Measurements from ENCODE around the gene PRODH2. TPM values are rescaled to one million over a fixed set of nuclear protein-coding genes. Genes with fewer than 3 reads are reported as not detected.

The PRODH2 gene
- total and polyA plus RNA-seq, 12 donors: 0.07 to 0.46 TPM; not detected in 10

Other genes with a start within 250 kb of the PRODH2 start
- gene ATP4A, start 249.2 kb downstream of the PRODH2 start, total RNA-seq: 10 to 100 TPM in 3 of 9 donors, 1 to 10 TPM in 6; 2.2 to 60.4 (median 7.3) TPM
- 10 to 100 TPM in 1 of 3 donors, 1 to 10 TPM in 2; 6.5 to 63.5 (median 7.6) TPM for gene ATP4A, start 249.2 kb downstream of the PRODH2 start, polyA plus RNA-seq
- gene PMIS2, start 226.7 kb downstream of the PRODH2 start, total RNA-seq: under 1 TPM in 2 of 9 donors, not detected in 7; 0.61 to 0.81 TPM
- not detected for gene PMIS2, start 226.7 kb downstream of the PRODH2 start, polyA plus RNA-seq
- gene HAUS5, start 200.1 kb downstream of the PRODH2 start, total RNA-seq: 10 to 100 TPM in 5 of 9 donors, 1 to 10 TPM in 4; 6.2 to 22.4 (median 10.3) TPM
- 10 to 100 TPM in 2 of 3 donors, 1 to 10 TPM in 1; 5.2 to 38.2 (median 20.7) TPM for gene HAUS5, start 200.1 kb downstream of the PRODH2 start, polyA plus RNA-seq
- gene RBM42, start 183.8 kb downstream of the PRODH2 start, total RNA-seq: 10 to 100 TPM; 42.6 to 92.9 (median 74.6) TPM
- 100 to 1,000 TPM in 1 of 3 donors, 10 to 100 TPM in 2; 23.9 to 107 (median 80.7) TPM for gene RBM42, start 183.8 kb downstream of the PRODH2 start, polyA plus RNA-seq
- gene ETV2, start 171.1 kb downstream of the PRODH2 start, total RNA-seq: 1 to 10 TPM in 6 of 9 donors, under 1 TPM in 1, not detected in 2; 0.96 to 2.6 (median 2.1) TPM
- 1 to 10 TPM in 2 of 3 donors, under 1 TPM in 1; 0.38 to 5.3 (median 5.0) TPM for gene ETV2, start 171.1 kb downstream of the PRODH2 start, polyA plus RNA-seq
- gene COX6B1, start 164.5 kb downstream of the PRODH2 start, total RNA-seq: 100 to 1,000 TPM; 289 to 694 (median 493) TPM
- gene COX6B1, start 164.5 kb downstream of the PRODH2 start, polyA plus RNA-seq: 1,000 to 10,000 TPM in 2 of 3 donors, 100 to 1,000 TPM in 1; 626 to 1,985 (median 1,187) TPM
- not detected for gene UPK1A, start 146.3 kb downstream of the PRODH2 start, total RNA-seq
- 1 to 10 TPM in 1 of 3 donors, not detected in 2; 1.2 TPM for gene UPK1A, start 146.3 kb downstream of the PRODH2 start, polyA plus RNA-seq
- under 1 TPM in 1 of 9 donors, not detected in 8; 0.38 TPM for gene ZBTB32, start 108.3 kb downstream of the PRODH2 start, total RNA-seq
- gene ZBTB32, start 108.3 kb downstream of the PRODH2 start, polyA plus RNA-seq: under 1 TPM in 2 of 3 donors, not detected in 1; 0.27 to 0.40 TPM
- 10 to 100 TPM in 8 of 9 donors, 1 to 10 TPM in 1; 6.6 to 41.8 (median 19.8) TPM for gene KMT2B, start 94.8 kb downstream of the PRODH2 start, total RNA-seq
- gene KMT2B, start 94.8 kb downstream of the PRODH2 start, polyA plus RNA-seq: 10 to 100 TPM; 10.1 to 97.3 (median 70.3) TPM
- 10 to 100 TPM in 6 of 9 donors, 1 to 10 TPM in 3; 4.9 to 35.3 (median 13.8) TPM for gene IGFLR1, start 70.4 kb downstream of the PRODH2 start, total RNA-seq
- 10 to 100 TPM in 2 of 3 donors, 1 to 10 TPM in 1; 5.3 to 32.3 (median 21.5) TPM for gene IGFLR1, start 70.4 kb downstream of the PRODH2 start, polyA plus RNA-seq
- gene U2AF1L4, start 67.4 kb downstream of the PRODH2 start, total RNA-seq: 10 to 100 TPM; 14.8 to 55.0 (median 32.7) TPM
- gene U2AF1L4, start 67.4 kb downstream of the PRODH2 start, polyA plus RNA-seq: 100 to 1,000 TPM in 2 of 3 donors, 10 to 100 TPM in 1; 30.3 to 255 (median 104) TPM
- 100 to 1,000 TPM in 1 of 9 donors, 10 to 100 TPM in 8; 29.5 to 149 (median 71.0) TPM for gene PSENEN, start 67.2 kb downstream of the PRODH2 start, total RNA-seq
- gene PSENEN, start 67.2 kb downstream of the PRODH2 start, polyA plus RNA-seq: 100 to 1,000 TPM in 2 of 3 donors, 10 to 100 TPM in 1; 93.1 to 230 (median 174) TPM
- gene LIN37, start 64.3 kb downstream of the PRODH2 start, total RNA-seq: 10 to 100 TPM in 8 of 9 donors, 1 to 10 TPM in 1; 6.0 to 28.2 (median 12.5) TPM
- gene LIN37, start 64.3 kb downstream of the PRODH2 start, polyA plus RNA-seq: 100 to 1,000 TPM in 1 of 3 donors, 10 to 100 TPM in 2; 11.3 to 137 (median 75.9) TPM
- gene HSPB6, start 55.8 kb downstream of the PRODH2 start, total RNA-seq: 100 to 1,000 TPM in 7 of 9 donors, 10 to 100 TPM in 2; 21.1 to 431 (median 164) TPM
- gene HSPB6, start 55.8 kb downstream of the PRODH2 start, polyA plus RNA-seq: 100 to 1,000 TPM; 524 to 932 (median 718) TPM
- gene PROSER3, start 54.7 kb downstream of the PRODH2 start, total RNA-seq: 10 to 100 TPM in 5 of 9 donors, 1 to 10 TPM in 4; 4.4 to 18.5 (median 10.2) TPM
- gene PROSER3, start 54.7 kb downstream of the PRODH2 start, polyA plus RNA-seq: 10 to 100 TPM in 2 of 3 donors, 1 to 10 TPM in 1; 7.0 to 27.3 (median 14.7) TPM
- 10 to 100 TPM in 3 of 9 donors, 1 to 10 TPM in 5, under 1 TPM in 1; 0.54 to 30.9 (median 5.4) TPM for gene ARHGAP33, start 37.3 kb downstream of the PRODH2 start, total RNA-seq
- 10 to 100 TPM in 2 of 3 donors, 1 to 10 TPM in 1; 1.2 to 90.3 (median 27.9) TPM for gene ARHGAP33, start 37.3 kb downstream of the PRODH2 start, polyA plus RNA-seq
- under 1 TPM in 1 of 9 donors, not detected in 8; 0.31 TPM for gene NPHS1, start 39.7 kb upstream of the PRODH2 start, total RNA-seq
- gene NPHS1, start 39.7 kb upstream of the PRODH2 start, polyA plus RNA-seq: not detected
- gene KIRREL2, start 44.1 kb upstream of the PRODH2 start, total RNA-seq: under 1 TPM in 4 of 9 donors, not detected in 5; 0.06 to 0.32 (median 0.11) TPM
- gene KIRREL2, start 44.1 kb upstream of the PRODH2 start, polyA plus RNA-seq: under 1 TPM; 0.03 to 0.24 (median 0.15) TPM
- 10 to 100 TPM in 4 of 9 donors, 1 to 10 TPM in 5; 1.0 to 68.7 (median 8.6) TPM for gene APLP1, start 55.7 kb upstream of the PRODH2 start, total RNA-seq
- gene APLP1, start 55.7 kb upstream of the PRODH2 start, polyA plus RNA-seq: 100 to 1,000 TPM in 1 of 3 donors, 10 to 100 TPM in 2; 77.4 to 278 (median 89.7) TPM
- 10 to 100 TPM in 2 of 9 donors, 1 to 10 TPM in 7; 1.7 to 10.8 (median 6.7) TPM for gene NFKBID, start 87.7 kb upstream of the PRODH2 start, total RNA-seq
- gene NFKBID, start 87.7 kb upstream of the PRODH2 start, polyA plus RNA-seq: 10 to 100 TPM in 2 of 3 donors, 1 to 10 TPM in 1; 1.5 to 18.9 (median 14.7) TPM
- gene HCST, start 89.7 kb upstream of the PRODH2 start, total RNA-seq: 10 to 100 TPM in 5 of 9 donors, 1 to 10 TPM in 3, not detected in 1; 3.1 to 24.3 (median 10.3) TPM
- 10 to 100 TPM in 2 of 3 donors, 1 to 10 TPM in 1; 2.8 to 97.2 (median 41.4) TPM for gene HCST, start 89.7 kb upstream of the PRODH2 start, polyA plus RNA-seq
- 100 to 1,000 TPM in 7 of 9 donors, 10 to 100 TPM in 2; 11.8 to 323 (median 138) TPM for gene TYROBP, start 95.5 kb upstream of the PRODH2 start, total RNA-seq
- gene TYROBP, start 95.5 kb upstream of the PRODH2 start, polyA plus RNA-seq: 100 to 1,000 TPM in 2 of 3 donors, 10 to 100 TPM in 1; 83.9 to 291 (median 290) TPM
- gene LRFN3, start 123.5 kb upstream of the PRODH2 start, total RNA-seq: 10 to 100 TPM in 7 of 9 donors, 1 to 10 TPM in 2; 1.7 to 23.3 (median 15.5) TPM
- gene LRFN3, start 123.5 kb upstream of the PRODH2 start, polyA plus RNA-seq: 1 to 10 TPM; 3.7 to 8.4 (median 7.1) TPM
- gene SDHAF1, start 182.3 kb upstream of the PRODH2 start, total RNA-seq: 10 to 100 TPM; 19.5 to 68.9 (median 25.2) TPM
- gene SDHAF1, start 182.3 kb upstream of the PRODH2 start, polyA plus RNA-seq: 10 to 100 TPM; 13.7 to 19.2 (median 15.9) TPM
- gene SYNE4, start 196.0 kb upstream of the PRODH2 start, total RNA-seq: under 1 TPM in 6 of 9 donors, not detected in 3; 0.14 to 0.53 (median 0.45) TPM
- gene SYNE4, start 196.0 kb upstream of the PRODH2 start, polyA plus RNA-seq: 1 to 10 TPM in 1 of 3 donors, under 1 TPM in 2; 0.18 to 3.0 (median 0.67) TPM
- gene ALKBH6, start 201.4 kb upstream of the PRODH2 start, total RNA-seq: 10 to 100 TPM; 16.8 to 30.6 (median 23.7) TPM
- 10 to 100 TPM; 18.5 to 39.8 (median 39.2) TPM for gene ALKBH6, start 201.4 kb upstream of the PRODH2 start, polyA plus RNA-seq
- gene CLIP3, start 220.0 kb upstream of the PRODH2 start, total RNA-seq: 10 to 100 TPM in 2 of 9 donors, 1 to 10 TPM in 7; 1.3 to 12.5 (median 6.4) TPM
- 10 to 100 TPM in 2 of 3 donors, 1 to 10 TPM in 1; 8.3 to 20.1 (median 12.6) TPM for gene CLIP3, start 220.0 kb upstream of the PRODH2 start, polyA plus RNA-seq
- 10 to 100 TPM in 3 of 9 donors, 1 to 10 TPM in 6; 3.2 to 15.9 (median 7.5) TPM for gene THAP8, start 241.4 kb upstream of the PRODH2 start, total RNA-seq
- 1 to 10 TPM; 3.2 to 6.0 (median 3.4) TPM for gene THAP8, start 241.4 kb upstream of the PRODH2 start, polyA plus RNA-seq
- 1 to 10 TPM in 2 of 9 donors, under 1 TPM in 6, not detected in 1; 0.12 to 2.0 (median 0.69) TPM for gene WDR62, start 242.1 kb upstream of the PRODH2 start, total RNA-seq
- 1 to 10 TPM in 1 of 3 donors, under 1 TPM in 2; 0.33 to 1.0 (median 0.77) TPM for gene WDR62, start 242.1 kb upstream of the PRODH2 start, polyA plus RNA-seq